Endothelial cell of umbilical vein (primary cell): ENCODE results near the gene ETFA. TPM values are rescaled to one million over a fixed set of nuclear protein-coding genes. Genes with fewer than 3 reads are reported as not detected.

Source experiments
- BruUV-seq: library from RNA; stranded (reverse); fragments of 400-500 nt; replicated peaks from 2 replicates; lab custom pipeline; 2021; lab: Mats Ljungman, UMichigan
- CTCF ChIA-PET: fragments of 300-600, 350-600 bp; sonication (Branson Sonifier 250); formaldehyde crosslinking; loops from one replicate; lab custom pipeline; 2021; ENCODE audit warnings: antibody characterized with exemption, inconsistent platforms; lab: Charles Lee
- POLR2A ChIA-PET: fragments of 300-600, 350-600 bp; sonication (Branson Sonifier 250); formaldehyde crosslinking; loops from one replicate; lab custom pipeline; 2021; ENCODE audit warnings: antibody characterized with exemption, inconsistent platforms; lab: Charles Lee
- DNase-seq: peaks from one replicate; pipeline ENCODE4 v3.0.0-alpha.2; 2011; ENCODE audit warnings: low read depth, low spot score
- FAIRE-seq: peaks from 2 replicates; lab custom pipeline; 2011; peaks lifted over from hg19 to GRCh38; lab: Jason Lieb, UNC
- H2AFZ ChIP-seq: 2 replicates; pipeline ENCODE4 v1.6.0; 2012; ENCODE audit warnings: low read depth, low read length, control low read depth, inconsistent platforms
- H3K27ac ChIP-seq: 2 replicates; pipeline ENCODE4 v1.5.1; 2011; ENCODE audit warnings: low read depth, mild to moderate bottlenecking, control low read depth, low read length, moderate library complexity; ENCODE audit not compliant: insufficient read depth
- H3K27me3 ChIP-seq, 2 experiments: 2 replicates each; pipeline versions ENCODE4 v1.6.0 to v1.6.1; 2011; ENCODE audit warnings: low read length in 2 of 2, mixed read lengths in 1 of 2; ENCODE audit not compliant: control insufficient read depth in 2 of 2, insufficient read depth in 2 of 2
- H3K36me3 ChIP-seq, 2 experiments: 2 replicates in 1 of 2; 3 replicates in 1 of 2; pipeline ENCODE4 v1.5.1; 2011; ENCODE audit warnings: low read length in 2 of 2, mild to moderate bottlenecking in 1 of 2, moderate library complexity in 1 of 2; ENCODE audit not compliant: control insufficient read depth in 2 of 2, insufficient read depth in 2 of 2; ENCODE audit errors: extremely low read depth in 1 of 2
- H3K4me1 ChIP-seq: 3 replicates; pipeline ENCODE4 v1.5.1; 2011; ENCODE audit warnings: mild to moderate bottlenecking, low read length; ENCODE audit not compliant: control insufficient read depth, insufficient read depth; ENCODE audit errors: extremely low read depth
- H3K4me2 ChIP-seq: 2 replicates; pipeline ENCODE4 v1.6.1; 2011; ENCODE audit warnings: low read length, control low read depth, mixed read lengths; ENCODE audit not compliant: insufficient read depth
- H3K4me3 ChIP-seq, 3 experiments: fragments of 200-600 bp in 1 of 3; sonication (generic), shearing (Covaris generic) in 1 of 3; replicated peaks in 1 of 3; 2 replicates each; pipeline ENCODE4 v1.5.1; 2011 to 2016; ENCODE audit warnings: control low read depth in 3 of 3, low read length in 3 of 3, mild to moderate bottlenecking in 2 of 3, inconsistent platforms in 1 of 3, low read depth in 1 of 3, moderate library complexity in 1 of 3; ENCODE audit not compliant: insufficient read depth in 1 of 3
- H3K79me2 ChIP-seq: 2 replicates; pipeline ENCODE4 v1.6.0; 2012; ENCODE audit warnings: low read length, inconsistent platforms; ENCODE audit not compliant: control insufficient read depth, insufficient read depth
- H3K9ac ChIP-seq: replicated peaks from 2 replicates; pipeline ENCODE3; 2011; ENCODE audit warnings: low read length, control low read depth; ENCODE audit not compliant: insufficient read depth; ENCODE audit errors: extremely low read depth
- H3K9me1 ChIP-seq: replicated peaks from 3 replicates; pipeline ENCODE4 v1.6.0; 2011; ENCODE audit warnings: mild to moderate bottlenecking, low read length; ENCODE audit not compliant: control insufficient read depth, insufficient read depth; ENCODE audit errors: extremely low read depth
- H3K9me3 ChIP-seq: replicated peaks from 2 replicates; pipeline ENCODE4 v1.5.1; 2012; ENCODE audit warnings: low read length, inconsistent platforms; ENCODE audit not compliant: control insufficient read depth, insufficient read depth
- H4K20me1 ChIP-seq: replicated peaks from 2 replicates; pipeline ENCODE3; 2011; ENCODE audit warnings: mild to moderate bottlenecking, low read length; ENCODE audit not compliant: control insufficient read depth, insufficient read depth; ENCODE audit errors: extremely low read depth
- EZH2 ChIP-seq: IDR thresholded peaks from 2 replicates; pipeline ENCODE4 v1.6.1; 2012; ENCODE audit warnings: borderline replicate concordance, low read depth, mild to moderate bottlenecking, moderate library complexity, low read length, inconsistent platforms; ENCODE audit not compliant: severe bottlenecking
- FOS ChIP-seq: IDR thresholded peaks from 2 replicates; pipeline ENCODE4 v1.6.1; 2011; ENCODE audit warnings: mild to moderate bottlenecking, low read length, moderate library complexity, borderline replicate concordance; ENCODE audit not compliant: insufficient read depth
- GATA2 ChIP-seq: IDR thresholded peaks from 2 replicates; pipeline ENCODE4 v1.7.0; 2011; ENCODE audit warnings: low read depth, mild to moderate bottlenecking, moderate library complexity, mixed read lengths, low read length; ENCODE audit not compliant: insufficient read length, insufficient read depth
- JUN ChIP-seq: IDR thresholded peaks from 2 replicates; pipeline ENCODE4 v1.6.1; 2011; ENCODE audit warnings: borderline replicate concordance, low read depth; ENCODE audit not compliant: insufficient read length, insufficient read depth
- MYC ChIP-seq: IDR thresholded peaks from one replicate; pipeline ENCODE4 v1.6.1; 2011; ENCODE audit warnings: mild to moderate bottlenecking, low read depth, low read length
- POLR2A ChIP-seq: IDR thresholded peaks from 2 replicates; pipeline ENCODE4 v1.6.1; 2012; ENCODE audit warnings: low read depth, mild to moderate bottlenecking, control low read depth, low read length
- POLR2AphosphoS5 ChIP-seq: IDR thresholded peaks from 2 replicates; pipeline ENCODE4 v1.6.1; 2012; ENCODE audit warnings: low read depth, mild to moderate bottlenecking, control low read depth, low read length, moderate library complexity; ENCODE audit not compliant: insufficient read depth
- dilution Hi-C: fragments of 300-500 bp; cut with MboI; formaldehyde crosslinking; loops from one replicate; pipeline ENCODE4 v1.15.0; 2019; ENCODE audit warnings: low sequenced_read_pairs; ENCODE audit not compliant: extremely low pct_ligation_motif_present
- intact Hi-C: fragments of 100-400 bp; cut with micrococcal nuclease; formaldehyde crosslinking; loops from one replicate; pipeline ENCODE4 v1.10.0; 2022
- polyA plus RNA-seq, 4 experiments: library from polyadenylated mRNA; depleted of rRNA in 3 of 4; stranded (reverse) in 3 of 4; unstranded in 1 of 4; fragments of >200 nt; gene quantifications; 2 replicates each; pipeline versions ENCODE4 v1.2.1 to v1.2.3, GENCODE V29; 2011 to 2012; ENCODE audit warnings: missing spikeins in 1 of 4
- total RNA-seq: library from RNA; stranded (reverse); gene quantifications from 2 replicates; pipeline ENCODE4 v1.2.3, GENCODE V29; 2021
- TF ChIP-seq, protein P1 (sequence below), 2 donors: IDR thresholded peaks; 1 replicate in 1 of 2; 2 replicates in 1 of 2; pipeline ENCODE4 v1.5.1; 2011; ENCODE audit warnings: low read length in 2 of 2, mild to moderate bottlenecking in 2 of 2, moderate library complexity in 2 of 2, control low read depth in 1 of 2, inconsistent platforms in 1 of 2, low read depth in 1 of 2; ENCODE audit not compliant: insufficient read depth in 1 of 2; ENCODE audit errors: extremely low read depth in 1 of 2
- TF ChIP-seq, protein P2 (sequence below): IDR thresholded peaks from 2 replicates; pipeline ENCODE4 v1.6.1; 2011; ENCODE audit not compliant: insufficient read depth, insufficient read length

The ETFA gene
- total and polyA plus RNA-seq, 2 donors (not counting 3 experiments of a cell fraction or from before 2014, with no cell fraction given) = 102 to 116 TPM

DNA sequence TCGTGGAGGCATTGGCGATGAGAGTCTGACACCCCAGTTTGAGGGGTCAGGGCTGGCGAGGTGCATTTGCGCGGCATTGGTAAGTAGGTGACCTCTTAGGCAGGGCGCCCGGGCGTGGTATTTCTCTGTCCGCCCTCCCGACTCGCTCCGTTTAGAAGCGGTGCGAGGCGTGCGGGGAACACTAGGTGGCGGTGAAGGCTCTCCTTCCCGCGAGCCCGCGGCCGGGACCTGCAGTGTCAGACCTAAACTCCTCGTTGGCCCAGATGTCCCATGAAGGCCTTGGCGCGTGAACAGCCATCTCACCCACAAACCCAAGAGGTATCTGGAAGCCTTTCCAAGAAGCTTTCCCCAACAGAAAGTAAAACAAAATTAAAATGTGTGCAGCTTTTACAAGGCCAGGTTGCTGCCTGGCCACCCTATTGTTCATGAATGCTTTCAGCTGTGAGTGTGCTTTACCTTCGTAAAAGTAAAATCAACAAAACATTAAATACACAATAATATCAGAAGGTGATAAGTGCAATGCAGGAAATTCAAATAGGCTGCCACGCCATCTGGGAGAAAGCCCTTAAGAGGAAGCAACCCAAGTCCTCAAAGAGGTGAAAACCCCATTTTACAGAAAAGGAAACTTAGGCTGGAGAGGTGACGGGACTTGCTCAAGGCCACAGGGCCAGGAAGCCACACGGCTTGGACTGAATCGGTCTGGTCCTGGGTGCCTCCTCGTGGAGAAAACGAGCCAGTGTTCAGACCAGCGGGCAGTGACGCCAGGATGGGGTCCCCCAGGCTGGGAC lies 120.3 kb downstream of the ETFA start:
- DNase-seq (peak; percentile 68), FAIRE-seq (peak; percentile 72)
- peaks cover 0 to 2% of the 10 kb centered on the region in 2 experiments for H3K27me3 ChIP-seq
- BruUV-seq = no TSS peak
- no peak overlapping the region for H3K27ac ChIP-seq
- no peak overlapping the region for H2AFZ ChIP-seq
- no peaks in the 10 kb centered on the region for H3K36me3 ChIP-seq
- H3K9me1 ChIP-seq = no peaks in the 10 kb centered on the region
- H3K79me2 ChIP-seq = no peaks in the 10 kb centered on the region
- dilution Hi-C loops (no loop called here), intact Hi-C loops (loop anchor here (1.0 to 5.0 kb wide), 6 partner anchors 94 to 831 kb away; no protein-coding TSS in a partner anchor)
- no peak overlapping the region for H3K4me2 ChIP-seq
- H3K4me1 ChIP-seq = peaks cover 3% of the 10 kb centered on the region
- ChIA-PET CTCF (interaction anchor here (0.7 to 4.9 kb wide), 14 partner anchors 15 to 677 kb away, joined by 3 to 54 read pairs (median 4); no protein-coding TSS in a partner anchor), POLR2A (no interaction called here)
- TF ChIP-seq, protein P1, sequence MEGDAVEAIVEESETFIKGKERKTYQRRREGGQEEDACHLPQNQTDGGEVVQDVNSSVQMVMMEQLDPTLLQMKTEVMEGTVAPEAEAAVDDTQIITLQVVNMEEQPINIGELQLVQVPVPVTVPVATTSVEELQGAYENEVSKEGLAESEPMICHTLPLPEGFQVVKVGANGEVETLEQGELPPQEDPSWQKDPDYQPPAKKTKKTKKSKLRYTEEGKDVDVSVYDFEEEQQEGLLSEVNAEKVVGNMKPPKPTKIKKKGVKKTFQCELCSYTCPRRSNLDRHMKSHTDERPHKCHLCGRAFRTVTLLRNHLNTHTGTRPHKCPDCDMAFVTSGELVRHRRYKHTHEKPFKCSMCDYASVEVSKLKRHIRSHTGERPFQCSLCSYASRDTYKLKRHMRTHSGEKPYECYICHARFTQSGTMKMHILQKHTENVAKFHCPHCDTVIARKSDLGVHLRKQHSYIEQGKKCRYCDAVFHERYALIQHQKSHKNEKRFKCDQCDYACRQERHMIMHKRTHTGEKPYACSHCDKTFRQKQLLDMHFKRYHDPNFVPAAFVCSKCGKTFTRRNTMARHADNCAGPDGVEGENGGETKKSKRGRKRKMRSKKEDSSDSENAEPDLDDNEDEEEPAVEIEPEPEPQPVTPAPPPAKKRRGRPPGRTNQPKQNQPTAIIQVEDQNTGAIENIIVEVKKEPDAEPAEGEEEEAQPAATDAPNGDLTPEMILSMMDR (IDR thresholded peaks at IDR 0.05; ENCODE audit: extremely low read depth in 1 of 2, insufficient read depth in 1 of 2, low read depth in 1 of 2, low read length in 2 of 2) = peak; percentile 84 to 95
- no peak for TF ChIP-seq GATA2
- H3K4me3 ChIP-seq = no peak overlapping the region
- no peaks in the 10 kb centered on the region for H4K20me1 ChIP-seq
- H3K9me3 ChIP-seq = no peaks in the 10 kb centered on the region
- no peak overlapping the region for H3K9ac ChIP-seq

DNA sequence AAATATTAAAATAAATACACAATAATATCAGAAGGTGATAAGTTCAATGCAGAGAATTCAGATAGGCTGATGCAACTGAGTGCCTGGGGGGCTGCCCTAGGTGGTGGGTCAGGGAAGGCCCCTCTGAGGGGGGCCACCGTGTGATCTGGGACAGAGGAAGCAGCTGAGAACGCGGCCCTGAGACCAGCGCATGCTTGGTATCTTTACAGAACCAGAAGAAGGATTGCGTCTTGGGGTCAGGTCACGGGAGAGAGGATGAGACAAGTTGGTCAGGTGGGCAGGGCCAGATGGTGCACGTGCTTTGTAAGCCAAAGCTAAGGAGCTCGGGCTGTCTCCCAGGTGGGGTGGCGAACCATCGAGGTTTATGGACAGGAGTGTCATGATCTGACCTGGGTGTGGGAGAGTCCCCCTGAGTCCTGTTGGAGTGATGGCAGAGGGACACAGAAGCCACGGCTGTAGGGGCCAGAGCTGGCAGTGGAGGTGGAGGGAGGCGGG lies 121.2 kb downstream of the ETFA start:
- dilution Hi-C loops = no loop called here
- Histone ChIP-seq H3K4me2 (no peak overlapping the region), H2AFZ (no peak overlapping the region)

More for the DNA sequence above, 121.2 kb downstream of the ETFA start:
- no peak overlapping the region for H3K27ac ChIP-seq
- CTCF ChIA-PET = interaction anchor here (1.2 to 4.9 kb wide), 8 partner anchors 16 to 144 kb away, joined by 3 to 54 read pairs (median 4); no protein-coding TSS in a partner anchor
- no peaks in the 10 kb centered on the region for H3K9me1 ChIP-seq
- DNase-seq = no peak
- peaks cover 0 to 2% of the 10 kb centered on the region in 2 experiments for H3K27me3 ChIP-seq
- FAIRE-seq = no peak
- H3K4me3 ChIP-seq = no peak overlapping the region
- no peaks in the 10 kb centered on the region for H3K36me3 ChIP-seq
- H3K79me2 ChIP-seq = no peaks in the 10 kb centered on the region
- no peaks in the 10 kb centered on the region for H3K9me3 ChIP-seq
- H4K20me1 ChIP-seq = no peaks in the 10 kb centered on the region
- no peak overlapping the region for H3K9ac ChIP-seq
- intact Hi-C loops = loop anchor here (1.0 to 5.0 kb wide), 6 partner anchors 95 to 832 kb away; no protein-coding TSS in a partner anchor
- POLR2A ChIA-PET = no interaction called here
- BruUV-seq = no TSS peak
- no peak for TF ChIP-seq POLR2AphosphoS5
- no peak for TF ChIP-seq EZH2
- TF ChIP-seq MYC = no peak
- no peak for TF ChIP-seq JUN
- TF ChIP-seq, protein P2, sequence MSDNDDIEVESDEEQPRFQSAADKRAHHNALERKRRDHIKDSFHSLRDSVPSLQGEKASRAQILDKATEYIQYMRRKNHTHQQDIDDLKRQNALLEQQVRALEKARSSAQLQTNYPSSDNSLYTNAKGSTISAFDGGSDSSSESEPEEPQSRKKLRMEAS = no peak
- TF ChIP-seq, protein P1 (IDR thresholded peaks at IDR 0.05; ENCODE audit: extremely low read depth in 1 of 2, insufficient read depth in 1 of 2, low read depth in 1 of 2, low read length in 2 of 2) = no peak
- no peak for TF ChIP-seq POLR2A
- no peak for TF ChIP-seq FOS
- TF ChIP-seq GATA2 = no peak
- H3K4me1 ChIP-seq = peaks cover 5% of the 10 kb centered on the region
